ENCODE results near the gene GPAM.

GPAM gene

DNA sequence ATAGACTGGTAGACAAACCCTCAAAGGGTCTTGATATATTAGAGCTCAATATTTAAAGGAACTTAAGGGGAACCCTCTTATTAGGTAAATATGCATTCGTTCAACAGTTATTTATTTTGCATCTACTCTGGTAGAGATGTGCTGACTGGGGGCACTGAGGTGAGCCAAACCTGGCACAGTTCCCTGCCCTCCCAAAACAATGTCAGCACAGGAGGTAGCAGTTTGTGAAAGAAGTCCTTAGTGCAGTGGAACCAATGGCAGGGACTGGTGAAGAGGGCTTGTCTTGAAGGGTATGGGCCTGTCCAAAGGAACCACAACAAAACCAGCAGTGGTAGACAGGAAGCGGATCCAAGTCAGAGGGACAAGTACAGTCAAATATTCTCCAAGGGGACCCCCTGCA lies 32.6 kb upstream of the GPAM start:
- no peak for DNase-seq (ENCODE audit: insufficient read length, low spot score)
- FAIRE-seq: no peak
- TF ChIP-seq PAX5 (IDR thresholded peaks at IDR 0.05; ENCODE audit: insufficient read depth, low read length, severe bottlenecking) (no peak), TAF1 (IDR thresholded peaks at IDR 0.05; ENCODE audit: low read depth, low read length) (no peak), POLR2A (IDR thresholded peaks at IDR 0.05; ENCODE audit: low read depth, low read length) (no peak), POU2F2 (IDR thresholded peaks at IDR 0.05; ENCODE audit: low read depth, low read length) (no peak), POLR2AphosphoS5 (IDR thresholded peaks at IDR 0.05; ENCODE audit: low read depth, low read length) (no peak), SPI1 (IDR thresholded peaks at IDR 0.05; ENCODE audit: low read depth, low read length) (no peak)

DNA sequence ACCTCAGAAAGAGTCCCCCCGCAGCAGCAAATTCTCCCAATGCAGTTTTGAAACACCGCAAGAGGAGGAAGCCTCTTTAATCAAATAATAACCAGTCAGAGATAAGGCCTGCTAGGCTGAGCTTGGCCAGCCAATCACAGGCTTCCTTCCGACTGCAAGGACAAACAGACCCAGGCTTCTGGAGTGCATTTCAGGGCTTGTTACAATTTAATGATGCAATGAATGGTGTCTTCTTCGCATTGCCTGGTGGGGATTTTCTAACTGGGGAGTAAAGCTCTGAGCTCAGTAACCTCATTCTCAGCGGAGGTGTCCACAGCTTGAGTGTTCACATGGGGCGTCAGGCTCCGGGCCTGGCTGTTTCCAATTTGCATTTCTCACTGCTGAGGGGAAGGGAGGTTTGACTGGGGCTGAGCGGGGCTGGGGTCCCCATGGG lies 31.8 kb upstream of the GPAM start:
- DNase-seq (ENCODE audit: insufficient read length, low spot score) (no peak), FAIRE-seq (no peak)
- no peak for TF ChIP-seq POU2F2 (IDR thresholded peaks at IDR 0.05; ENCODE audit: low read depth, low read length)
- TF ChIP-seq POLR2A (IDR thresholded peaks at IDR 0.05; ENCODE audit: low read depth, low read length): no peak
- no peak for TF ChIP-seq TAF1 (IDR thresholded peaks at IDR 0.05; ENCODE audit: low read depth, low read length)
- no peak for TF ChIP-seq SPI1 (IDR thresholded peaks at IDR 0.05; ENCODE audit: low read depth, low read length)
- no peak for TF ChIP-seq PAX5 (IDR thresholded peaks at IDR 0.05; ENCODE audit: insufficient read depth, low read length, severe bottlenecking)
- TF ChIP-seq POLR2AphosphoS5 (IDR thresholded peaks at IDR 0.05; ENCODE audit: low read depth, low read length): no peak

- TF ChIP-seq POLR2AphosphoS5 (IDR thresholded peaks at IDR 0.05; ENCODE audit: low read depth, low read length): no peak
- TF ChIP-seq TAF1 (IDR thresholded peaks at IDR 0.05; ENCODE audit: low read depth, low read length): no peak
- TF ChIP-seq PAX5 (IDR thresholded peaks at IDR 0.05; ENCODE audit: insufficient read depth, low read length, severe bottlenecking): no peak
- no peak for TF ChIP-seq POU2F2 (IDR thresholded peaks at IDR 0.05; ENCODE audit: low read depth, low read length)
- no peak for TF ChIP-seq POLR2A (IDR thresholded peaks at IDR 0.05; ENCODE audit: low read depth, low read length)
- no peak for TF ChIP-seq SPI1 (IDR thresholded peaks at IDR 0.05; ENCODE audit: low read depth, low read length)
- DNase-seq (ENCODE audit: insufficient read length, low spot score) (no peak), FAIRE-seq (no peak)
These were observed 30.8 kb upstream of the GPAM start for GRCh38 chr10:112214298-112214926.

- DNase-seq (ENCODE audit: insufficient read length, low spot score): no peak
- no peak for FAIRE-seq
- TF ChIP-seq TAF1 (IDR thresholded peaks at IDR 0.05; ENCODE audit: low read depth, low read length) (no peak), POLR2AphosphoS5 (IDR thresholded peaks at IDR 0.05; ENCODE audit: low read depth, low read length) (no peak), PAX5 (IDR thresholded peaks at IDR 0.05; ENCODE audit: insufficient read depth, low read length, severe bottlenecking) (no peak), POLR2A (IDR thresholded peaks at IDR 0.05; ENCODE audit: low read depth, low read length) (no peak), SPI1 (IDR thresholded peaks at IDR 0.05; ENCODE audit: low read depth, low read length) (no peak), POU2F2 (IDR thresholded peaks at IDR 0.05; ENCODE audit: low read depth, low read length) (no peak)
These were observed 30.3 kb upstream of the GPAM start for GRCh38 chr10:112213836-112214235.

DNA sequence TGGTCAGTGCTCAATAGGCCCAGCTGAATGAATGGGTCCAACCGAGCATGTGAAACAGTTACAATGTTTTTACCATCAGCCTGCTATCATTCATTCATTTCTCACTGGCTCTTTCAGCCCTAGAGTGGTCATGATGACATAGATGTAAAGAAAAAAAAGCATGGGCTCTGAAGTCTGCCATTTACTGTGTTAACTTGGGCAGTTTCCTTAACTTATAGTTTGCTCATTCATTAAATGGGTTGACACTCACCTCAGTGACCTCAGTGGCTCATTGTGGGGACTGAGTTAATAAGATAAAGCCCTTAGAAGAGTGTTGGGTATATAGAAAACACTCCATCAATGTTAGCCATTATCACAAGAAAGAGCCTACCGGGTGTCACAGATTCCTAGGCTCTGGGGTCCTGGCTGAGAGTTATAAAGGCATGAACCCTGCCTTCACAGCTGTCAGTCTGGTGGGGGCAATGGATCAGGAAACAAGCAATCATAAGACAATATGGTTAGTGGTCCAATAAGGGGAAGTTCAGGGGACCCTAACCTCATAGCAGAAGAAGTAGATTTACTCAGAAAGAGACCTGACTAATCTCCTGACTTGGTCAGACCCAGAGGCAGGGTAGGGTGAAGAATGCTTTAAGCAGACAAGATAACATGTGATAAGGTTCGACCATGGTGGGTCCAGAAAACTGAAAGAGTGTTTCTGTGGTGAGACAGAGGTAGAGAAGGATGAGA lies 29.7 kb upstream of the GPAM start:
- no peak for DNase-seq (ENCODE audit: insufficient read length, low spot score)
- no peak for FAIRE-seq
- TF ChIP-seq POU2F2 (IDR thresholded peaks at IDR 0.05; ENCODE audit: low read depth, low read length): no peak
- TF ChIP-seq POLR2AphosphoS5 (IDR thresholded peaks at IDR 0.05; ENCODE audit: low read depth, low read length): no peak
- no peak for TF ChIP-seq TAF1 (IDR thresholded peaks at IDR 0.05; ENCODE audit: low read depth, low read length)
- TF ChIP-seq PAX5 (IDR thresholded peaks at IDR 0.05; ENCODE audit: insufficient read depth, low read length, severe bottlenecking): no peak
- TF ChIP-seq SPI1 (IDR thresholded peaks at IDR 0.05; ENCODE audit: low read depth, low read length): peak; percentile 28; the same call in 1 of the 2 replicates
- no peak for TF ChIP-seq POLR2A (IDR thresholded peaks at IDR 0.05; ENCODE audit: low read depth, low read length)

DNA sequence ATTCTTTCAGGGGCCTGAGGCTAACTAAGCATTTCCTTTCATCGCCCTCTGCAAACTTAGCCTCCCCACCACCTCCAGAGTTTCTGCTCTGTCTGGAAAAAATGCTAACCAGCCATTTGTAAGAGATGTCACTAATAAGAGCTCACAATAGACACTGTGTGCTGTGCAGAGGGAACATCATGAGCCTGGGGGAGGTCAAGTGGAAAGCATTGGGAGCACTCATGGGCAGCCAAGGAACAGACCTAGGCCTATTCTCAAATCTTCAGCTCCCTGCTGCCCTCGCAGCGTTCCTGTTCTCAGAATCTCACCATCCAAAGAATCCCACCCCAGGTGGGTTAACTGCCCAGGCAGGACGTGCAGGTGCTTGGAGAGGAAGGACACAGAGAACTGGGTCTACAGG lies 27.1 kb upstream of the GPAM start:
- DNase-seq (ENCODE audit: insufficient read length, low spot score): no peak
- FAIRE-seq: no peak
- TF ChIP-seq POU2F2 (IDR thresholded peaks at IDR 0.05; ENCODE audit: low read depth, low read length): no peak
- no peak for TF ChIP-seq POLR2AphosphoS5 (IDR thresholded peaks at IDR 0.05; ENCODE audit: low read depth, low read length)
- TF ChIP-seq PAX5 (IDR thresholded peaks at IDR 0.05; ENCODE audit: insufficient read depth, low read length, severe bottlenecking): no peak
- TF ChIP-seq POLR2A (IDR thresholded peaks at IDR 0.05; ENCODE audit: low read depth, low read length): no peak

GRCh38 chr10:112209684-112210131 lies 26.1 kb upstream of the GPAM start:
- FAIRE-seq: no peak
- DNase-seq (ENCODE audit: insufficient read length, low spot score): no peak
- TF ChIP-seq SPI1 (IDR thresholded peaks at IDR 0.05; ENCODE audit: low read depth, low read length): no peak
- TF ChIP-seq POU2F2 (IDR thresholded peaks at IDR 0.05; ENCODE audit: low read depth, low read length): no peak
- TF ChIP-seq TAF1 (IDR thresholded peaks at IDR 0.05; ENCODE audit: low read depth, low read length): no peak
- TF ChIP-seq PAX5 (IDR thresholded peaks at IDR 0.05; ENCODE audit: insufficient read depth, low read length, severe bottlenecking): no peak
- no peak for TF ChIP-seq POLR2A (IDR thresholded peaks at IDR 0.05; ENCODE audit: low read depth, low read length)
- TF ChIP-seq POLR2AphosphoS5 (IDR thresholded peaks at IDR 0.05; ENCODE audit: low read depth, low read length): no peak

DNA sequence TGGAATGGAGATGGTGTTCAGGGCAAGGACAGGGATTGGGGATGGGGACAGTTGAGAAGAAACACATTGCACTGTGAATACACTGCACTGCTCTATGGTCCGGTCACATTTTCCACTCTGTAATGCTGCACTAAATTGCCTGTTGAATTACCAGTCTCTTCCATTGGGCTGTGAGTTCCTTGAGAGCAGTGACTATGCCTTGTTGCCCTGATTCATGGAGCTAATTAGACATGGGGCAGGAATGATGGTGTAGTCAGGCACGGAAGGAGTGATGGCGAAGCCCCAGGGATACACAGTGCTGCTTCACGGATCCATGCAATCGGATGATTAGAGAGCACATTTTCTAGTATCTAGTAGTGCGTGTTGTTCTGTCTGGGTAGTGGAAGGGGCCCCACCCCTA lies 25.4 kb upstream of the GPAM start:
- FAIRE-seq (no peak), DNase-seq (ENCODE audit: insufficient read length, low spot score) (no peak)
- TF ChIP-seq POU2F2 (IDR thresholded peaks at IDR 0.05; ENCODE audit: low read depth, low read length) (no peak), PAX5 (IDR thresholded peaks at IDR 0.05; ENCODE audit: insufficient read depth, low read length, severe bottlenecking) (no peak), SPI1 (IDR thresholded peaks at IDR 0.05; ENCODE audit: low read depth, low read length) (no peak), POLR2A (IDR thresholded peaks at IDR 0.05; ENCODE audit: low read depth, low read length) (no peak), POLR2AphosphoS5 (IDR thresholded peaks at IDR 0.05; ENCODE audit: low read depth, low read length) (no peak), TAF1 (IDR thresholded peaks at IDR 0.05; ENCODE audit: low read depth, low read length) (no peak)

DNA sequence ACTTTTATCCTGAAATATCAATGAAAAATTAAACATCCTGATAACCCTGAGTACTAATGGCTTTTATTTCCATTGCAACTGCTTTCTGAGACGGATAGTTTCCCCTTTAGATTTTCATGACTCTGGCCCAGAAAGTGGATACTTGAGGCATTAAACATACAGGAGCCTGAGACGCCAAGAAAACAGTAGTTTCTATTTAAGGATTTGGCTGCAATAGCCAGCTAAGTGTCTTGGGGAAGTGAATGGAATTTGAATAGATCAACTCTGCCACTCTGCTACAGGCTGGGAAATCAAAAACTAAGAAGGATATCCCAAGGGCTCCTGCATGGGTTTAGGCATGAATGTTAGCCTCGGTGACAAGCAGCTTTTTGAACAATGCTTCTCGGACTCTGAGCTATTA lies 24.7 kb upstream of the GPAM start:
- DNase-seq (ENCODE audit: insufficient read length, low spot score): no peak
- no peak for FAIRE-seq
- no peak for TF ChIP-seq SPI1 (IDR thresholded peaks at IDR 0.05; ENCODE audit: low read depth, low read length)
- no peak for TF ChIP-seq TAF1 (IDR thresholded peaks at IDR 0.05; ENCODE audit: low read depth, low read length)
- no peak for TF ChIP-seq POLR2AphosphoS5 (IDR thresholded peaks at IDR 0.05; ENCODE audit: low read depth, low read length)
- TF ChIP-seq POU2F2 (IDR thresholded peaks at IDR 0.05; ENCODE audit: low read depth, low read length): no peak
- TF ChIP-seq POLR2A (IDR thresholded peaks at IDR 0.05; ENCODE audit: low read depth, low read length): no peak
- no peak for TF ChIP-seq PAX5 (IDR thresholded peaks at IDR 0.05; ENCODE audit: insufficient read depth, low read length, severe bottlenecking)
